GM12872 (cell line): ENCODE measurements around the gene TRMT2A.

ENCODE experiments used
- TF ChIP-seq, protein P1 (sequence below): IDR thresholded peaks from 3 replicates; pipeline ENCODE4 v1.5.1; 2011; ENCODE audit warnings: low read depth, mild to moderate bottlenecking, low read length, moderate library complexity; ENCODE audit not compliant: insufficient read depth

The TRMT2A gene

GRCh38 chr22:20080776-20081654 is 36.0 kb downstream of the TRMT2A start:
- TF ChIP-seq, protein P1, sequence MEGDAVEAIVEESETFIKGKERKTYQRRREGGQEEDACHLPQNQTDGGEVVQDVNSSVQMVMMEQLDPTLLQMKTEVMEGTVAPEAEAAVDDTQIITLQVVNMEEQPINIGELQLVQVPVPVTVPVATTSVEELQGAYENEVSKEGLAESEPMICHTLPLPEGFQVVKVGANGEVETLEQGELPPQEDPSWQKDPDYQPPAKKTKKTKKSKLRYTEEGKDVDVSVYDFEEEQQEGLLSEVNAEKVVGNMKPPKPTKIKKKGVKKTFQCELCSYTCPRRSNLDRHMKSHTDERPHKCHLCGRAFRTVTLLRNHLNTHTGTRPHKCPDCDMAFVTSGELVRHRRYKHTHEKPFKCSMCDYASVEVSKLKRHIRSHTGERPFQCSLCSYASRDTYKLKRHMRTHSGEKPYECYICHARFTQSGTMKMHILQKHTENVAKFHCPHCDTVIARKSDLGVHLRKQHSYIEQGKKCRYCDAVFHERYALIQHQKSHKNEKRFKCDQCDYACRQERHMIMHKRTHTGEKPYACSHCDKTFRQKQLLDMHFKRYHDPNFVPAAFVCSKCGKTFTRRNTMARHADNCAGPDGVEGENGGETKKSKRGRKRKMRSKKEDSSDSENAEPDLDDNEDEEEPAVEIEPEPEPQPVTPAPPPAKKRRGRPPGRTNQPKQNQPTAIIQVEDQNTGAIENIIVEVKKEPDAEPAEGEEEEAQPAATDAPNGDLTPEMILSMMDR, result no peak

DNA sequence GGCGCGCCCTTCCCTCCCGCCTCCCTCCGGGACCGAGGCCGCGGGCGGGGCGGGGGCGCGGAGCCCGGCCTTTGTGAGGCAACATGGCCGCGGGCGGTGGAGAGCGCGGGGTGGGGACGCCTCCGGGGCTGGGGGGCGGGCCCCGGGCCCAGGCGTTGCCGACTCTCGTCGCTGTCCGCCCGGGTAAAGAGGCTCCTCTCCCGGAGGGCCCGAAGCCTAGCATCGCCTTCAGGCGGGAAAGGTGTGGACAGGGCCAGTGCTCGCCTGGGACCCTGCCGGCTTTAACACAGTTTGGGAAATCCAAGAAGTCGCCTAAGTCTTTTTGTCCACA is 36.6 kb downstream of the TRMT2A start:
- TF ChIP-seq, protein P1, result no peak

GRCh38 chr22:20079745-20080444 is 37.1 kb downstream of the TRMT2A start, which contains the start of gene DGCR8:
TSS of gene DGCR8 (plus strand) at chr22:20080241. CDS start at chr22:20085964, 5,723 bp downstream.
- TF ChIP-seq, protein P1, result no peak

DNA sequence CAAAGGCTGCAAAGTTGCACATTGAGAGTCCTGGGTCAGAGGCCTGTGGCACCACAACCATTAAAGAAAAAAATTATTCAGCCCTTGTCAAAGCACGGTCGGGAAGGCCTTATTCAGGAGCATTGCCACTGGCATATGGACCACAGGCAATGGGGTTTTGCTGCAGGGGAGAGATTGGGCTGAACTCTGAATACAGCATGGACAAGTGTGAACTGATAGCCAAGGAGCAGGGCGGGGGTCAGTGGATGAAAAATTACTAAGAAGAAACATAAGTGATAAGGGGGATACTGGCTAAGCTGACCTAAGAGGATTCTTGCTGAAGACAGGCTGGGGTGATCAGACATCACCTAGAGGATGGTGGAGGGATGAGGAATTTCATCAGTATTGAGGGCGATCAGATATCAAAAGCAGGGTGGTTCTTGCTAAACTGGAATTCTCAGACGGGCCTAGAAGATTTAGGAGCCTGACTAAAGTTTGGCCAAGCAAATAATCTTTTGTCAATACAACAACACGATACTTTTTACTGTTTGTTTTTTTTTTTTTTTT is 40.3 kb downstream of the TRMT2A start:
- TF ChIP-seq, protein P1, result no peak

DNA sequence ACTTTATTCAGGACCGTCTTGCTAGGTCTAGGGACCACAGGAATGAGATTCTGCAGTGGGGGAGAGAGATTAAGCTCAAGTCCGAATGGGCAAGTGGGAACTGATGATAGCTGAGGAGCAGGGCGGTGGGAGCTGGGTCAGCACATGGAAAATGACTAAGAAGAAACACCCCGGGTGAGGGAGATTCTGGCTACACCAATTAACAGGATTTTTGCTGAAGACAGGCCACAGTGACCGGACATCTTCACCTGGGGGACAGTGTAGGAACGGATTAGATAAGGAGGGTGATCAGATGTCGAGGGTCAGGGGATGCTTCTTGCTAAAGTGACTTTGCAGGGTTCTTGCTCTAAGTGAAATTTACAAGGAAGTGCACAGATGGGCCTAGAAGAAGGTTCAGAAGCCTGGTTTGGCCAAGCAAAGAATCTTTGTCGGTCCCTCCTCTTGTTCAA is 45.5 kb downstream of the TRMT2A start:
- TF ChIP-seq, protein P1, result no peak

DNA sequence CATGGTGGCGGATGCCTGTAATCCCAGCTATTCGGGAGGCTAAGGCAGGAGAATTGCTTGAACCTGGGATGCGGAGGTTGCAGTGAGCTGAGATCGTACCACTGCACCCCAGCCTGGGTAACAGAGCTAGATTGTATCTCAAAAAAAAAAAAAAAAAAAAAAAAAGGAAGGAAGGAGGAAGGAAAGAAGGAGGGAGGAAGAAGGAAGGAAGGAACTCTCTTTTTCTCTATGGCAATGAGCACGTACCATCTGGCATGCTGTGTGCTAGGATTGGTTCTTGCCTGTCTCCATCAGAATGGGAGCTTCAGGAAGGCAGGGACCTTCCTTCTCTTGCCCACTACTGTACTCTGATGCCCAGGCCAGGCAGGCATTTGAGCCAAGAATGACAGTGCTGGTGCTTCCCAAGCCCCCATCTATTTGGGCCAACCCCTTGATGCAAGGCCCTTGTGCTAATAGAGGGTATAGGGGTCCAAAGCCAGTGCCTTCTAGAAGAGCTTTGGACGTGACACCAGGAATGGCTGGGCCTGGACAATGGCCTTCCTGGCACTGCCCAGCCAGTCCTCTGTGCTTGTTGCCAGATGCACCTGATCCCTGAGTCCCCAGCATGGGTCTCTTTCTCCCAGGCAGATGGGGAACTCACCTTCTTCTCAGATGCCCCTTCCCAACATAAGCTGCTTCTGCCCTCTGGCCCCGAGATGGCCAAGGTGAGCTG is 47.5 kb downstream of the TRMT2A start:
- TF ChIP-seq, protein P1, result no peak

DNA sequence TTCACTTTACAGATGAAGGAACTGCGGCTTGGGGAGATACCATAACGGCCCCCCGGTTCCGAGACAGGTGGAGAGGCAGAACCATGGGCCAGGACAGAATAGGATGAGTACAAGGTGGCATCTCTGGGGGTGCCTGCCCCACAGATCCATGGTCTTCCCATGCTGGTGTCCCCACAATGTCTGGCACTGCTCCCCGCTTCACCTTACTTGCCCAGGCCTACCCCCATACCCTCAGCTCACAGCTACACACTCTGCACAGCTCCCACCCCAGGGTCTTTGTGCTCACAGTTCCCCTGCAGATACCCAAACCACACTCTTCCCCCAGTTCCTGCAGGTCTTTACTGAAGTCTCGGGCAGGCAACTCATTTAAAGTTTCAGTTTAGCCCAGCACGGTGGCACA is 48.4 kb downstream of the TRMT2A start:
- TF ChIP-seq, protein P1, result no peak
